CD8-positive, alpha-beta memory T cell (primary cell): ENCODE measurements around the gene PPP6R3. TPM values are rescaled to one million over a fixed set of nuclear protein-coding genes. Genes with fewer than 3 reads are reported as not detected.
A peak's percentile ranks its signal among the peaks of the same experiment; 100 is the strongest.

Experiments used
- CTCF ChIA-PET: fragments of 350-600 bp; sonication (Branson Sonifier 250); formaldehyde crosslinking; loops from one replicate; lab custom pipeline; 2021; ENCODE audit warnings: antibody characterized with exemption; lab: Charles Lee
- POLR2A ChIA-PET: fragments of 350-600 bp; sonication (Branson Sonifier 250); formaldehyde crosslinking; loops from one replicate; lab custom pipeline; 2021; ENCODE audit warnings: antibody characterized with exemption; lab: Charles Lee
- DNase-seq, 5 donors: peaks; one replicate each; pipeline versions ENCODE4 v3.0.0 to v3.0.0-alpha.2; 2020 to 2022; ENCODE audit warnings: mixed read lengths in 1 of 5
- H3K27ac ChIP-seq: one replicate; pipeline ENCODE4 v1.7.0; 2013; ENCODE audit warnings: low read depth, mild to moderate bottlenecking, low read length, moderate library complexity
- H3K27me3 ChIP-seq: 2 replicates; pipeline ENCODE4 v1.7.0; 2013; ENCODE audit warnings: low read length, mild to moderate bottlenecking; ENCODE audit not compliant: insufficient read depth, poor library complexity, severe bottlenecking
- H3K36me3 ChIP-seq: 2 replicates; pipeline ENCODE4 v1.7.0; 2013; ENCODE audit warnings: mild to moderate bottlenecking, low read length, moderate library complexity; ENCODE audit not compliant: insufficient read depth
- H3K4me1 ChIP-seq: 2 replicates; pipeline ENCODE4 v1.7.0; 2013; ENCODE audit warnings: mild to moderate bottlenecking, low read length, moderate library complexity; ENCODE audit not compliant: insufficient read depth
- H3K4me3 ChIP-seq: 2 replicates; pipeline ENCODE4 v1.7.0; 2013; ENCODE audit warnings: mild to moderate bottlenecking, low read length
- H3K9me3 ChIP-seq: 2 replicates; pipeline ENCODE4 v1.7.0; 2013; ENCODE audit warnings: mild to moderate bottlenecking, low read length
- H3K27ac Mint-ChIP-seq, 8 donors: one replicate each; pipeline ENCODE4 v1.8.0; 2020 to 2021; ENCODE audit warnings: mixed read lengths in 8 of 8, mild to moderate bottlenecking in 6 of 8, inconsistent platforms in 3 of 8, moderate library complexity in 3 of 8
- H3K27me3 Mint-ChIP-seq, 2 donors: one replicate each; pipeline ENCODE4 v1.8.0; 2020 to 2021; ENCODE audit warnings: mixed read lengths in 2 of 2, mild to moderate bottlenecking in 1 of 2, moderate library complexity in 1 of 2
- H3K36me3 Mint-ChIP-seq, 3 donors: one replicate each; pipeline ENCODE4 v1.8.0; 2020 to 2021; ENCODE audit warnings: mixed read lengths in 3 of 3, inconsistent platforms in 1 of 3, mild to moderate bottlenecking in 1 of 3
- H3K4me1 Mint-ChIP-seq, 3 donors: one replicate each; pipeline ENCODE4 v1.8.0; 2020 to 2021; ENCODE audit warnings: mixed read lengths in 3 of 3, inconsistent platforms in 1 of 3, mild to moderate bottlenecking in 1 of 3
- H3K4me3 Mint-ChIP-seq, 7 donors: one replicate each; pipeline ENCODE4 v1.8.0; 2020 to 2021; ENCODE audit warnings: mixed read lengths in 7 of 7, mild to moderate bottlenecking in 6 of 7, moderate library complexity in 4 of 7, inconsistent platforms in 2 of 7
- H3K9me3 Mint-ChIP-seq, 5 donors: one replicate each; pipeline ENCODE4 v1.8.0; 2020 to 2022; ENCODE audit warnings: mixed read lengths in 5 of 5, mild to moderate bottlenecking in 3 of 5, moderate library complexity in 2 of 5, inconsistent platforms in 1 of 5
- polyA plus RNA-seq: library from polyadenylated mRNA; unstranded; fragments of 300-500 nt; fragmentation: Illumina TruSeq; gene quantifications from one replicate; pipeline ENCODE4 v1.2.3, GENCODE V29; 2021
- total RNA-seq, 2 experiments: library from RNA; stranded (reverse); gene quantifications; one replicate each; pipeline ENCODE4 v1.2.3, GENCODE V29; 2021

PPP6R3 gene
- total and polyA plus RNA-seq, 3 experiments from 2014 or later: 49.3 to 119 (median 118) TPM

- Histone ChIP-seq H3K9me3 (no peaks in the 10 kb centered on the region), H3K27ac (no peak overlapping the region), H3K4me1 (peaks cover 72% of the 10 kb centered on the region), H3K36me3 (no peaks in the 10 kb centered on the region), H3K27me3 (no peaks in the 10 kb centered on the region), H3K4me3 (no peak overlapping the region)
- POLR2A ChIA-PET: no interaction called here
- Mint-ChIP-seq H3K36me3 (peaks cover 0 to 24% (median 5%) of the 10 kb centered on the region in 3 donors), H3K4me1 (peaks cover 84 to 94% (median 93%) of the 10 kb centered on the region in 3 donors), H3K4me3 (peak overlapping the region in 3 of 7 donors; percentile 12 to 21 (median 20)), H3K27ac (peak overlapping the region in 4 of 8 donors; percentile 14 to 47 (median 32)), H3K9me3 (no peaks in the 10 kb centered on the region), H3K27me3 (no peaks in the 10 kb centered on the region)
- DNase-seq: no peak
- CTCF ChIA-PET: interaction anchor here (1.1 kb wide), 1 partner anchor 21 kb away, joined by 3 read pairs; no protein-coding TSS in a partner anchor
Observed at GRCh38 chr11:68504432-68505066, 44.0 kb downstream of the PPP6R3 start.

DNA sequence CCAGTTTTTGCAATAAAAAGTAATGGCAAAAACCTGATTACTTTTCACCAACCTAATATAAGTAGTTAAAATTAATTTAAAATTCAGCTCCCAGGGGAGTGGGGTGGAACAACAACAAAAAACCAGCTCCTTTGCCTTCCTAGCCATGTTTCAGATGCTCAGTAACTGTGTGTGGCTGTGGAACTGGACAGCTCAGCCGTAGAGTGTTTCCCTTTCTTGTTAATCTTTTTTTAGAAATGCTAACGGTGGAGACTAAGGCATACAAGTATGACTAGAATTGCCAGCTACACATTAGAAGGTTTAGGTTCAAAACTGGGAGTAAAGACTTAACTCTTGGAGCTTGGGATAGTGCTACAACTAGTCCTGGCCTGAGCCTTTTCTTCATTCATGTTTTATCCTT, 45.0 kb downstream of the PPP6R3 start:
- Histone ChIP-seq H3K36me3 (no peaks in the 10 kb centered on the region), H3K4me3 (no peak overlapping the region), H3K9me3 (no peaks in the 10 kb centered on the region), H3K27ac (no peak overlapping the region), H3K27me3 (no peaks in the 10 kb centered on the region), H3K4me1 (peaks cover 63% of the 10 kb centered on the region)
- peaks cover 0 to 29% (median 5%) of the 10 kb centered on the region in 3 donors for H3K36me3 Mint-ChIP-seq
- POLR2A ChIA-PET: no interaction called here
- peaks cover 82 to 91% (median 89%) of the 10 kb centered on the region in 3 donors for H3K4me1 Mint-ChIP-seq
- no peaks in the 10 kb centered on the region for H3K27me3 Mint-ChIP-seq
- peak overlapping the region in 5 of 7 donors; percentile 13 to 35 (median 26) for H3K4me3 Mint-ChIP-seq
- no peaks in the 10 kb centered on the region for H3K9me3 Mint-ChIP-seq
- CTCF ChIA-PET: no interaction called here
- H3K27ac Mint-ChIP-seq: peak overlapping the region in 5 of 8 donors; percentile 17 to 56 (median 42)
- no peak for DNase-seq

DNA sequence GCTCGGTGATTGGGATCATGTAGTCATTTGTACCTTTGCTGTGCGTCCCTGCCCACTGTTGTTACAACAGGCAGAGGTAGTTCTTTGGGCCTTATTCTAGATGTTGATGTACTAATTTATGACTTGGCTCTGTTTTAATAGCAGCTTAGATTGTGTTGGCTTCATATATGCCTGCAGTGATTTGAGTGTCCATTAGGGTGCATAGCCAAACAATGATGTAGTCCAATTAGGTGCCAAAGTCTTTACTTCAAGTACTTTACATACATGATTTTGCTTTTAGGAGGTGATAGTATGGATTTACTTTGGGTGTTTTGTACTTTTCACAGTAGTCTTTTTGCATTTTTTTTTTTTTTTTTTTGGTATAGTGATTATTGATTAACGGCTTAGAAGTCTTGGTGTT, 46.4 kb downstream of the PPP6R3 start:
- ChIA-PET POLR2A (no interaction called here), CTCF (no interaction called here)
- Mint-ChIP-seq H3K27ac (peak overlapping the region in 6 of 8 donors; percentile 0 to 45 (median 21)), H3K9me3 (no peaks in the 10 kb centered on the region), H3K36me3 (peaks cover 0 to 36% (median 7%) of the 10 kb centered on the region in 3 donors), H3K27me3 (no peaks in the 10 kb centered on the region), H3K4me1 (peaks cover 75 to 90% (median 89%) of the 10 kb centered on the region in 3 donors), H3K4me3 (peak overlapping the region in 5 of 7 donors; percentile 20 to 45 (median 35))
- Histone ChIP-seq H3K27me3 (no peaks in the 10 kb centered on the region), H3K36me3 (no peaks in the 10 kb centered on the region), H3K9me3 (no peaks in the 10 kb centered on the region), H3K4me1 (peaks cover 52% of the 10 kb centered on the region), H3K27ac (no peak overlapping the region), H3K4me3 (no peak overlapping the region)
- DNase-seq: no peak

GRCh38 chr11:68508425-68508824, 47.9 kb downstream of the PPP6R3 start:
- H3K27ac Mint-ChIP-seq: peak overlapping the region in 6 of 8 donors; percentile 2 to 52 (median 26)
- no peak for DNase-seq
- no peaks in the 10 kb centered on the region for H3K9me3 Mint-ChIP-seq
- no peaks in the 10 kb centered on the region for H3K9me3 ChIP-seq
- no peaks in the 10 kb centered on the region for H3K27me3 Mint-ChIP-seq
- peak overlapping the region in 1 of 7 donors; percentile 31 for H3K4me3 Mint-ChIP-seq
- ChIA-PET POLR2A (no interaction called here), CTCF (no interaction called here)
- peaks cover 0 to 49% (median 5%) of the 10 kb centered on the region in 3 donors for H3K36me3 Mint-ChIP-seq
- H3K27me3 ChIP-seq: no peaks in the 10 kb centered on the region
- H3K4me1 ChIP-seq: peaks cover 41% of the 10 kb centered on the region
- H3K4me1 Mint-ChIP-seq: peaks cover 74 to 89% (median 89%) of the 10 kb centered on the region in 3 donors
- no peak overlapping the region for H3K4me3 ChIP-seq
- H3K27ac ChIP-seq: no peak overlapping the region
- peaks cover 9% of the 10 kb centered on the region for H3K36me3 ChIP-seq

DNA sequence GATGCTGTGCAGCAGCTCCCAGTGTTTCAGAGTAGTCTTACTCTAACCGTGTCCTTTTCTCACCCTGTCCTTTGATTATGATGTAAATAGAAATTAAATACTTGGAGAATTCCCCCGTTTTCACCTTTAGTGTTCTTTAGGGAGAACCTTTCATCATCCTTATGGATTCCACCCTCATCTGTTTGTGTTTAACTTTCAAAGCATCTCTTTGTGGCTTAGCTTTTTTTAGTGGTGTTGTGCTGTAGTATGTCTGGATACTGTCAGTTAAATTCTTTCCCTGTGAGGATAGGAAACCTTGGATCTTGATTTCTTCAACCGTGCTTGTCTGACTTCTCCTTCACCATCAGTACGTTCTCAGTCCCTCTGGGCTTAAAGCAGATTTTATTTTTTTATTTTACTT, 48.5 kb downstream of the PPP6R3 start:
- POLR2A ChIA-PET: no interaction called here
- no peak overlapping the region for H3K27ac ChIP-seq
- peaks cover 73 to 89% (median 89%) of the 10 kb centered on the region in 3 donors for H3K4me1 Mint-ChIP-seq

GRCh38 chr11:68513930-68514487, 53.5 kb downstream of the PPP6R3 start:
- no peaks in the 10 kb centered on the region for H3K9me3 Mint-ChIP-seq
- no peak overlapping the region for H3K4me3 ChIP-seq
- no peak overlapping the region for H3K27ac ChIP-seq
- no peaks in the 10 kb centered on the region for H3K9me3 ChIP-seq
- DNase-seq: no peak
- no peaks in the 10 kb centered on the region for H3K27me3 ChIP-seq
- H3K4me1 Mint-ChIP-seq: peaks cover 60 to 87% (median 82%) of the 10 kb centered on the region in 3 donors
- peak overlapping the region in 3 of 8 donors; percentile 2 to 71 (median 3) for H3K27ac Mint-ChIP-seq
- POLR2A ChIA-PET: interaction anchor here (0.7 kb wide), 1 partner anchor 229 kb away, joined by 3 read pairs; no protein-coding TSS in a partner anchor
- CTCF ChIA-PET: no interaction called here
- no peaks in the 10 kb centered on the region for H3K4me1 ChIP-seq
- H3K36me3 Mint-ChIP-seq: peaks cover 0 to 71% (median 7%) of the 10 kb centered on the region in 3 donors
- H3K36me3 ChIP-seq: peaks cover 16% of the 10 kb centered on the region
- H3K27me3 Mint-ChIP-seq: no peaks in the 10 kb centered on the region
- H3K4me3 Mint-ChIP-seq: no peak overlapping the region

More for the DNA sequence above, 48.5 kb downstream of the PPP6R3 start:
- Histone ChIP-seq H3K4me1 (peaks cover 35% of the 10 kb centered on the region), H3K27me3 (no peaks in the 10 kb centered on the region), H3K9me3 (no peaks in the 10 kb centered on the region), H3K4me3 (no peak overlapping the region), H3K36me3 (peaks cover 9% of the 10 kb centered on the region)
- CTCF ChIA-PET: no interaction called here
- Mint-ChIP-seq H3K36me3 (peaks cover 0 to 56% (median 4%) of the 10 kb centered on the region in 3 donors), H3K9me3 (no peaks in the 10 kb centered on the region), H3K27me3 (no peaks in the 10 kb centered on the region), H3K4me3 (peak overlapping the region in 1 of 7 donors; percentile 17), H3K27ac (peak overlapping the region; percentile 2 to 52 (median 36))
- no peak for DNase-seq

- Mint-ChIP-seq H3K27me3 (no peaks in the 10 kb centered on the region), H3K4me3 (no peak overlapping the region), H3K9me3 (no peaks in the 10 kb centered on the region), H3K36me3 (peaks cover 0 to 86% (median 15%) of the 10 kb centered on the region in 3 donors), H3K4me1 (peaks cover 56 to 84% (median 78%) of the 10 kb centered on the region in 3 donors), H3K27ac (peak overlapping the region in 5 of 8 donors; percentile 18 to 82 (median 20))
- DNase-seq: no peak
- ChIA-PET CTCF (no interaction called here), POLR2A (no interaction called here)
- H3K27me3 ChIP-seq: no peaks in the 10 kb centered on the region
- H3K36me3 ChIP-seq: peaks cover 28% of the 10 kb centered on the region
- H3K4me1 ChIP-seq: no peaks in the 10 kb centered on the region
- H3K9me3 ChIP-seq: no peaks in the 10 kb centered on the region
- no peak overlapping the region for H3K4me3 ChIP-seq
- H3K27ac ChIP-seq: no peak overlapping the region
Observed at GRCh38 chr11:68517121-68517741, 56.7 kb downstream of the PPP6R3 start.
